Astrocyte of the spinal cord (primary cell): ENCODE measurements around the gene ABHD15.
A peak's percentile ranks its signal among the peaks of the same experiment; 100 is the strongest.

Experiments
- DNase-seq: peaks from one replicate; pipeline ENCODE4 v3.0.0; 2011; ENCODE audit warnings: low read depth, low spot score
- H3K4me3 ChIP-seq: 2 replicates; pipeline ENCODE4 v1.5.1; 2011; ENCODE audit warnings: low read depth, mild to moderate bottlenecking, low read length, moderate library complexity
- in situ Hi-C: cut with HindIII; loops from 2 replicates; pipeline ENCODE4 v1.10.0; 2017; ENCODE audit warnings: low sequenced_read_pairs
- TF ChIP-seq, protein P1 (sequence below): IDR thresholded peaks from 2 replicates; pipeline ENCODE4 v1.5.1; 2012; ENCODE audit warnings: low read depth, mild to moderate bottlenecking, low read length, inconsistent platforms

The ABHD15 gene

GRCh38 chr17:29568331-29569244 lies 1.8 kb upstream of the ABHD15 start, which contains the start of gene TP53I13:
Gene TP53I13 (plus strand): TSS chr17:29568701. CDS start chr17:29568759, 58 bp downstream.
- H3K4me3 ChIP-seq, result peak within 1 kb of the TSS; percentile 74
- peak; percentile 84 for DNase-seq
- TF ChIP-seq, protein P1, sequence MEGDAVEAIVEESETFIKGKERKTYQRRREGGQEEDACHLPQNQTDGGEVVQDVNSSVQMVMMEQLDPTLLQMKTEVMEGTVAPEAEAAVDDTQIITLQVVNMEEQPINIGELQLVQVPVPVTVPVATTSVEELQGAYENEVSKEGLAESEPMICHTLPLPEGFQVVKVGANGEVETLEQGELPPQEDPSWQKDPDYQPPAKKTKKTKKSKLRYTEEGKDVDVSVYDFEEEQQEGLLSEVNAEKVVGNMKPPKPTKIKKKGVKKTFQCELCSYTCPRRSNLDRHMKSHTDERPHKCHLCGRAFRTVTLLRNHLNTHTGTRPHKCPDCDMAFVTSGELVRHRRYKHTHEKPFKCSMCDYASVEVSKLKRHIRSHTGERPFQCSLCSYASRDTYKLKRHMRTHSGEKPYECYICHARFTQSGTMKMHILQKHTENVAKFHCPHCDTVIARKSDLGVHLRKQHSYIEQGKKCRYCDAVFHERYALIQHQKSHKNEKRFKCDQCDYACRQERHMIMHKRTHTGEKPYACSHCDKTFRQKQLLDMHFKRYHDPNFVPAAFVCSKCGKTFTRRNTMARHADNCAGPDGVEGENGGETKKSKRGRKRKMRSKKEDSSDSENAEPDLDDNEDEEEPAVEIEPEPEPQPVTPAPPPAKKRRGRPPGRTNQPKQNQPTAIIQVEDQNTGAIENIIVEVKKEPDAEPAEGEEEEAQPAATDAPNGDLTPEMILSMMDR, result no peak
- in situ Hi-C loops, result no loop called here

DNA sequence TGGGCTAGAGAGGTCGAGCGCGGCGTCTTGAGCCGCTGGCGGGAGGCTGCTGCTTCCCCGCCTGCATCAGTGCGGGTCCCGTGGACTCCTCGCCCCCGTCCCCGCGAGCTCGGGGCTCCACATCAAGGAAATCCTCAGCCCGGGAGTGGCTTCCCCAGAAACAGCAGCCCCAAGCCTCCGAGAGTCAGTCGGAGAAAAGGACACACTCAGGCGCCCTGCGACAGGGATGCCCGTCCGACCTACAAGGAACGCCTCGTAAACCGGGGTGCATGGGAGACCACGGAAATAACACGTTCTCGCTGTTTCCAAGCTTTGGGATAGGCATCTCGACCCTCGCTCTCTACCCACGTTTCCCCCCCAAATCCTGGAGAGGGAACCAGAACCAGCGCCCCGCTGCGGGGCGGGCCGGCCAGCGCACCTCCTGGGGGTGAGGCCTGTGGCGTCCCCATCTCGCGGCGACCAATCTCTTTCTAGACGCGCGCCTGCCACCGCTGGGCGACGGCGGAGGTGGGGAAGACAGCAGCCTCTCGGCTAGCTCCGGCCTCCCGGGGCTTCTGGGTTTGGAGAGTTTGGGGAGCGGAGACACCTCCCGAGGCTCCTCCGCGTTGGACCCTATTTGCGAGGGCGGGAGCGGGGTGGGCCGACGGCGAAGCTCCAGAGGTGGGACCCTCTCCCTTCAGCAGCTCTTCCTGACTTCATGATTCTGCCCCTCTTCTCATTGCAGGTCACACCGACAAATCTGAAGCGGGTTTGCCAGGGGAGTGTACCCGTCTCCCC lies 905 bp upstream of the ABHD15 start:
- TF ChIP-seq, protein P1, result peak; percentile 17
- peak; percentile 44 for DNase-seq
- in situ Hi-C loops, result no loop called here
- H3K4me3 ChIP-seq, result peak overlapping the region; percentile 74

- H3K4me3 ChIP-seq, result peak overlapping the region; percentile 74
- no peak for DNase-seq
- TF ChIP-seq, protein P1, result no peak
- in situ Hi-C loops, result no loop called here
Observed at GRCh38 chr17:29567304-29567553, 392 bp upstream of the ABHD15 start.

DNA sequence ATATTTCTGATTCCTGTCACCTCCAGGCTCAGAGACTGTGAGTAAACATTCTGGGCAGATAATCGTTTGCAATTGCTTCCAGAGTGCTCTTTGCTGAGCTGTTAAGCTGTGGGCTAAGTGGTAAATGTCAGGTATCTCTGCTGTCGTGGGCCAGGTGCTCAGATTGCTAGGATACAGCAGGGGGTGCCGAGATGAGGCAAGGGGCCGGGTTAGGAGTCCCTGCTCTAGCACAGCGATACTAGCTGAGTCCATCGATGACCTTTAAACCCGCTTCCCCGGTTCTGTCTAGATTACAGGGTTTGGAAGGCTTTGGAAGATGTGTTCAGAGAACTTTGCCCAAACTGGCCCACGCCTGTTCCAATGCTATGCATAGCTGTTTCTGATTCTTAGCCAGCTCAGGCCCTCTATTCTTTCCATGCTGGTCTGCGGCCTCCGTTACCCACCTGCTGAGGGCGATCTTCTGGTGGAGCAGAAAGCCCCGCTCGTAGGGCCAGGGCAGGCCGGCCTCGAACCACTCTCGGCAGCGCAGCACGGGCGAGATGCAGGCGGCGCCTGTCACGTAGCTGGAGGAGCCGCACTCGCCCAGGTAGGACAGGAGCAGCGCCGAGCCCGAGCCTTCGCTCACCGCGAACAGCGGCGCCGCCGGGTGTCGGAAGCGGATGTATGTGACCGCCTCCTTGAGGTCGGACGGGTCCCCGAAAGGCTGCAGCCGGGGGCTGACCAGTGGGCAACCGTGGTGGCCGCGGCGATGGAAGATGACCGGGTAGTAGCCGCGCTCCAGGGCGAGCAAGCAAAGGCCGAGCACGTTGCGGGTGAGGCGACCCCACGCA lies 979 bp downstream of the ABHD15 start:
- H3K4me3 ChIP-seq, result peak overlapping the region; percentile 43
- in situ Hi-C loops, result no loop called here
- no peak for DNase-seq
- TF ChIP-seq, protein P1, result peak; percentile 26

DNA sequence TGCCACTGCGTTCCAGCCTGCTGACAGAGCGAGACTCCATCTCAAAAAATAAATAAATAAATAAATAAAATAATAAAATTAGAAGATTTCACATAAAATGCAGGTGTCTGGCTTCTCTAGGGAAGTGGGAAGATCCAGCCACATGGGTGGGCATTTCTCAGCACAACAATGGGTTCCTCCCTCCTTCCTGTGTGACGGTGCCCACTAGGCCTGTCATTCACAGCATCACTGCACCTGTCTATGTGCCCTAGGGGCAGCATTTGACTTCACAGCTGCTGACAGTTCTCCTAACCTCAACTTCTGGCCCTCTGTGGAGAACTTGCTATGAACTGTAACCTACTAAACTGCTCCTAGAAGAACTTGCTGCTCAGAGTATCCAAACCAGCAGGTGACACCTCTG lies 3.0 kb downstream of the ABHD15 start:
- DNase-seq, result no peak
- in situ Hi-C loops, result no loop called here
- no peak overlapping the region for H3K4me3 ChIP-seq
- TF ChIP-seq, protein P1, result no peak

DNA sequence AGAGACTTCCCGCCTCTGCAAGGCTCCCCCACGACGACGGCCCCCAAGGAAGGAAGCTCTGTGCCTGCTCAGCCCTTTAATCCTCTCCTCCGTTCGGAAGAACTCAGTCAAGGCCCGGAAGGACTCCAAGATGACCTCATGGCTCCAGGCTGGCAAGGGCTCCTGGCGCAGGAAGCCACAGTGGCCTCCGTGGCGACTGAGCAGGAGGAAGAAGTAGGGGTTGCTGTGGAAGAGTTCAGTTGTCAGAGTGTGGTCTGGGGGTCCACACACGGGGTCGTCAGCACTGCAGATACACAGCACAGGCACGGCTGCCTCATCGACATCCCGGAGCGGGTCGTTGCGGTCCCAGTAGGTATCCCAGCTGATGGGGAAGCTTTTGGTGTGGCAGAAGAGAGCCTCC lies 4.2 kb downstream of the ABHD15 start:
- TF ChIP-seq, protein P1, result no peak
- no peak for DNase-seq
- no peak overlapping the region for H3K4me3 ChIP-seq
- in situ Hi-C loops, result no loop called here
